ENCODE data around the gene RCAN1. TPM values are rescaled to one million over a fixed set of nuclear protein-coding genes. Genes with fewer than 3 reads are reported as not detected.
A peak's percentile ranks its signal among the peaks of the same experiment; 100 is the strongest.

Gene RCAN1
- total RNA-seq, 6 experiments from 2014 or later, result 60.8 to 87.2 (median 66.1) TPM

DNA sequence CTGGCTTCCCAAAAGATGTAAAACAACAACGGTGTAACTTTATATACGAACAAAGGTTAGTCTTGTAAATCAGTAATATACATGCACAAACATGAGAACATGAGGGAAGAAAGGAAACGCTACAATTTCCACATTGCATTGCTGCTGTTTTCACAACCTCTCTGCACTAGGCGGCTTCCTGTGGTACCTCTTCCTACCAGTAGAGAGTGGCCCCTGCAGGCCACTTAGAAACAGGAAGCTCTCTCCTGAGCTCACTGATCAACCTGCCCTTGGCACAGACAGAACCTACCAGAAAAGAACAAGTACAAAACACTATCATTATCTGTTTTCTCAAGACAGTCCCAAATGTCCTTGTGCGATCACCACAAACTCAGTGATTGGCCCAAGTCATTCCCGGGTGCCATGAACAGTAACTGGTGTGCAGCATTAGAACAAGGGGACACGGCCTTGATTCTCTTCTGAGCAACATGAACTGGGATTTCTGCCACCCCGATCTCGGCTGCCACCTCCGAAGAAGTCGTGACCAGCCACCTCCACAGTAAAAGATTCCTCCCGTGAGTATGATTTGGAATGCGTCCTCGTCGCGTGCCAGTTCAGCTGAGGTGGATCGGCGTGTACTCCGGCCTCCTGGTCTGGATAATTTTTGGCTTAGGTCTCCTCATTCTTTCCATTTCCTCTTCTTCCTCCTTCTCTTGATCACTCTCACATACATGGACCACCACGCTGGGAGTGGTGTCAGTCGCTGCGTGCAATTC is 97.2 kb downstream of the RCAN1 start:
- Mint-ChIP-seq H3K9me3 (no peaks in the 10 kb centered on the region), H3K27ac (peak overlapping the region; percentile 72), H3K4me3 (no peak overlapping the region), H3K27me3 (ENCODE audit: insufficient read depth) (peaks cover 5% of the 10 kb centered on the region; the same call in 1 of the 2 replicates), H3K36me3 (ENCODE audit: low read depth) (peaks cover 42% of the 10 kb centered on the region), H3K4me1 (ENCODE audit: low read depth) (peaks cover 47% of the 10 kb centered on the region)
- DNase-seq, result no peak
- TF ChIP-seq CTCF (IDR thresholded peaks at IDR 0.05), result peak; percentile 58

GRCh38 chr21:34517039-34517438 is 97.9 kb downstream of the RCAN1 start:
- Mint-ChIP-seq H3K4me3 (no peak overlapping the region), H3K27me3 (ENCODE audit: insufficient read depth) (peaks cover 5% of the 10 kb centered on the region; the same call in 1 of the 2 replicates), H3K9me3 (no peaks in the 10 kb centered on the region), H3K27ac (no peak overlapping the region), H3K36me3 (ENCODE audit: low read depth) (peaks cover 42% of the 10 kb centered on the region), H3K4me1 (ENCODE audit: low read depth) (peaks cover 43% of the 10 kb centered on the region)
- TF ChIP-seq CTCF (IDR thresholded peaks at IDR 0.05), result no peak
- DNase-seq, result no peak

DNA sequence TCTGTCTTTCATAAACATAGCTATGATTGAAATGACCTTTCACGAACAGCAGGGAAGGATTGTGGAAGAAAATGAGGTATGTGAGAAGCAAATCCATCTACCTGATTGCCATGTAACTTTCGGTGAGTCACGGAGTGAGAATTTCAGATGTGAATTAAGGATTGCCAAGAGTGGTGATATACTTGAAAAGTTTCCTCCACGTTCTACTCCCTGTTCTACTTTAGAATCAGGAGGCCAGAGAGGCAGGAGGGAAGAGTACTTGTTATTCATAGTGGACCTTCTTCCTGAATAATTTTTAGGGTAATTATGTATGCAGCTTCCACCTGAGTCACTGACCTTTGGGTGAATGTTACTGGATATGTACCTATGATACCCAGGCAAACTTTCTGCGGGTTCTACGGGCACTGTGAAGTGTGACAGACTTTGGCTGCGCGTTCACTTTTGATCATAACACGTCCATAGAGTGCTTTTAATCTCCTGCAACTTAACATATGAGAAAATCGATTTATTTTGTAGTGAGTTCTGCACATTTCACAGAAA is 100.3 kb downstream of the RCAN1 start:
- H3K9me3 Mint-ChIP-seq, result no peaks in the 10 kb centered on the region
- DNase-seq, result no peak
- peaks cover 5% of the 10 kb centered on the region for H3K27me3 Mint-ChIP-seq (ENCODE audit: insufficient read depth)
- no peak overlapping the region for H3K4me3 Mint-ChIP-seq
- peaks cover 21% of the 10 kb centered on the region for H3K36me3 Mint-ChIP-seq (ENCODE audit: low read depth)
- H3K27ac Mint-ChIP-seq, result no peak overlapping the region
- H3K4me1 Mint-ChIP-seq (ENCODE audit: low read depth), result peaks cover 28% of the 10 kb centered on the region
- no peak for TF ChIP-seq CTCF (IDR thresholded peaks at IDR 0.05)

- DNase-seq, result no peak
- Mint-ChIP-seq H3K4me3 (no peak overlapping the region), H3K9me3 (no peaks in the 10 kb centered on the region), H3K27ac (no peak overlapping the region), H3K27me3 (ENCODE audit: insufficient read depth) (peaks cover 5% of the 10 kb centered on the region), H3K36me3 (ENCODE audit: low read depth) (peaks cover 18% of the 10 kb centered on the region), H3K4me1 (ENCODE audit: low read depth) (peaks cover 14% of the 10 kb centered on the region)
- no peak for TF ChIP-seq CTCF (IDR thresholded peaks at IDR 0.05)
Measured at GRCh38 chr21:34513129-34513675, 101.7 kb downstream of the RCAN1 start.

- DNase-seq, result no peak
- H3K27ac Mint-ChIP-seq, result peak within 1 kb of the TSS; percentile 29; the same call in 1 of the 2 replicates
Measured at GRCh38 chr21:34511787-34512455, 103.0 kb downstream of the RCAN1 start, which contains the start of gene KCNE1. TSS of gene KCNE1 (minus strand) at chr21:34512210. CDS start at chr21:34449634, 62,576 bp downstream.

More at GRCh38 chr21:34511787-34512455, 103.0 kb downstream of the RCAN1 start, which contains the start of gene KCNE1:
- no peak within 1 kb of the TSS for H3K4me3 Mint-ChIP-seq
- H3K36me3 Mint-ChIP-seq (ENCODE audit: low read depth), result peaks cover 5% of the 10 kb centered on the region; the same call in 1 of the 2 replicates
- peaks cover 7% of the 10 kb centered on the region; the same call in 1 of the 2 replicates for H3K4me1 Mint-ChIP-seq (ENCODE audit: low read depth)
- TF ChIP-seq CTCF (IDR thresholded peaks at IDR 0.05), result no peak
- no peaks in the 10 kb centered on the region for H3K9me3 Mint-ChIP-seq
- peaks cover 5% of the 10 kb centered on the region for H3K27me3 Mint-ChIP-seq (ENCODE audit: insufficient read depth)

All from HFFc6 (cell line).